ENCODE data around the gene BRPF3.

GRCh38 chr6:36243562-36244212, 47.1 kb downstream of the BRPF3 start:
- TF ChIP-seq EZH2 (IDR thresholded peaks at IDR 0.05; ENCODE audit: borderline replicate concordance, insufficient read depth, low read length, poor library complexity, severe bottlenecking) (no peak), EP300 (conservative IDR thresholded peaks at IDR 0.05; ENCODE audit: poor library complexity, severe bottlenecking) (no peak), CTCF (IDR thresholded peaks at IDR 0.05; ENCODE audit: poor library complexity, severe bottlenecking) (no peak), POLR2AphosphoS5 (IDR thresholded peaks at IDR 0.05) (no peak), MXI1 (conservative IDR thresholded peaks at IDR 0.05; ENCODE audit: poor library complexity, severe bottlenecking) (no peak), TAF1 (IDR thresholded peaks at IDR 0.05; ENCODE audit: low read depth) (no peak), RAD21 (conservative IDR thresholded peaks at IDR 0.05) (no peak)
